Mesodermal cell (in vitro differentiated cells): ENCODE data around the gene RNASE9.
"Not testable (repeated sequence)": the region's sequence is repeated elsewhere in the genome, so short reads cannot be mapped to it uniquely, and the experiment has no call there.

Source experiments
- H3K27ac ChIP-seq: 2 replicates; pipeline ENCODE4 v1.7.0; 2013; ENCODE audit warnings: mild to moderate bottlenecking, low read depth, low read length, moderate library complexity; ENCODE audit not compliant: severe bottlenecking
- H3K36me3 ChIP-seq: 2 replicates; pipeline ENCODE4 v1.7.1; 2013; ENCODE audit warnings: mild to moderate bottlenecking, low read length, moderate library complexity; ENCODE audit not compliant: control insufficient read depth, insufficient read depth
- H3K4me1 ChIP-seq: one replicate; pipeline ENCODE4 v1.7.1; 2013; ENCODE audit warnings: mild to moderate bottlenecking, low read length; ENCODE audit not compliant: insufficient read depth, control insufficient read depth, poor library complexity, severe bottlenecking
- H3K4me3 ChIP-seq: 2 replicates; pipeline ENCODE4 v1.7.0; 2013; ENCODE audit warnings: low read length, control low read depth, mild to moderate bottlenecking; ENCODE audit not compliant: insufficient read depth, poor library complexity, severe bottlenecking; ENCODE audit errors: extremely low read depth
- H3K9me3 ChIP-seq: 2 replicates; pipeline ENCODE4 v1.7.1; 2013; ENCODE audit warnings: mild to moderate bottlenecking, low read length, moderate library complexity; ENCODE audit not compliant: control insufficient read depth
- WGBS, 2 experiments: methylation state at CpG; one replicate each; pipeline ENCODE4 v1.1.5; 2013; ENCODE audit warnings: missing lambda C conversion rate in 2 of 2; ENCODE audit not compliant: insufficient coverage in 2 of 2; 5-methylcytosine and 5-hydroxymethylcytosine counted together

RNASE9 gene

GRCh38 chr14:20572382-20572990, 11.6 kb upstream of the RNASE9 start:
- not testable (repeated sequence) for H3K4me1 ChIP-seq, H3K4me3 ChIP-seq, H3K36me3 ChIP-seq, H3K27ac ChIP-seq, H3K9me3 ChIP-seq
- WGBS, 2 experiments, result 73 to 88% methylated on average over 1 of the region's 4 CpGs

GRCh38 chr14:20570720-20571119, 9.9 kb upstream of the RNASE9 start:
- H3K27ac ChIP-seq, H3K9me3 ChIP-seq, H3K4me3 ChIP-seq, H3K36me3 ChIP-seq, H3K4me1 ChIP-seq: not testable (repeated sequence)
- 100% methylated on average over 1 of the region's 1 CpG; no CpG with 5 or more reads in 1 of the 2 experiments for WGBS, 2 experiments

GRCh38 chr14:20569865-20570264, 9.0 kb upstream of the RNASE9 start:
- H3K4me3 ChIP-seq, H3K36me3 ChIP-seq, H3K4me1 ChIP-seq, H3K9me3 ChIP-seq, H3K27ac ChIP-seq: not testable (repeated sequence)
- 93% methylated on average over 2 of the region's 2 CpGs; no CpG with 5 or more reads in 1 of the 2 experiments for WGBS, 2 experiments

GRCh38 chr14:20569066-20569465, 8.2 kb upstream of the RNASE9 start:
- no peak overlapping the region for H3K4me3 ChIP-seq
- H3K4me1 ChIP-seq, result no peaks in the 10 kb centered on the region
- no peaks in the 10 kb centered on the region for H3K36me3 ChIP-seq
- no peak overlapping the region for H3K27ac ChIP-seq
- H3K9me3 ChIP-seq, result no peaks in the 10 kb centered on the region

- Histone ChIP-seq H3K4me1 (no peaks in the 10 kb centered on the region), H3K36me3 (no peaks in the 10 kb centered on the region), H3K4me3 (no peak overlapping the region), H3K9me3 (no peaks in the 10 kb centered on the region), H3K27ac (no peak overlapping the region)
- 87 to 100% methylated on average over 1 to 3 of the region's 3 CpGs for WGBS, 2 experiments
These were observed 7.5 kb upstream of the RNASE9 start for GRCh38 chr14:20568393-20568792.

- not testable (repeated sequence) for H3K36me3 ChIP-seq, H3K4me3 ChIP-seq, H3K4me1 ChIP-seq, H3K27ac ChIP-seq, H3K9me3 ChIP-seq
- 86 to 100% methylated on average over 1 of the region's 1 CpG for WGBS, 2 experiments
These were observed 6.4 kb upstream of the RNASE9 start for GRCh38 chr14:20567199-20567598.

- H3K27ac ChIP-seq, result no peak overlapping the region
These were observed 3.7 kb upstream of the RNASE9 start for GRCh38 chr14:20564501-20564997.

GRCh38 chr14:20563971-20564370, 3.1 kb upstream of the RNASE9 start:
- no peak overlapping the region for H3K4me3 ChIP-seq
- WGBS, 2 experiments, result no CpG with 5 or more reads among the region's 1 CpG
- H3K27ac ChIP-seq, result no peak overlapping the region
- no peaks in the 10 kb centered on the region for H3K36me3 ChIP-seq
- no peaks in the 10 kb centered on the region for H3K9me3 ChIP-seq
- H3K4me1 ChIP-seq, result no peaks in the 10 kb centered on the region

More at GRCh38 chr14:20564501-20564997, 3.7 kb upstream of the RNASE9 start:
- WGBS, 2 experiments, result 86 to 92% methylated on average over 2 of the region's 2 CpGs
- H3K36me3 ChIP-seq, result no peaks in the 10 kb centered on the region
- H3K4me3 ChIP-seq, result no peak overlapping the region
- no peaks in the 10 kb centered on the region for H3K9me3 ChIP-seq
- H3K4me1 ChIP-seq, result no peaks in the 10 kb centered on the region

- no peaks in the 10 kb centered on the region for H3K9me3 ChIP-seq
- 0 to 29% methylated on average over 1 to 2 of the region's 2 CpGs for WGBS, 2 experiments
- no peak overlapping the region for H3K4me3 ChIP-seq
- no peaks in the 10 kb centered on the region for H3K36me3 ChIP-seq
- H3K4me1 ChIP-seq, result no peaks in the 10 kb centered on the region
- H3K27ac ChIP-seq, result no peak overlapping the region
These were observed 1.4 kb downstream of the RNASE9 start for GRCh38 chr14:20559461-20559904.

GRCh38 chr14:20557212-20557542, 3.7 kb downstream of the RNASE9 start:
- Histone ChIP-seq H3K36me3 (no peaks in the 10 kb centered on the region), H3K4me1 (no peaks in the 10 kb centered on the region), H3K4me3 (no peak overlapping the region), H3K9me3 (no peaks in the 10 kb centered on the region), H3K27ac (no peak overlapping the region)
- WGBS, 2 experiments, result no CpG with 5 or more reads among the region's 2 CpGs

GRCh38 chr14:20556500-20557211, 4.2 kb downstream of the RNASE9 start:
- Histone ChIP-seq H3K9me3 (no peaks in the 10 kb centered on the region), H3K4me3 (no peak overlapping the region), H3K27ac (no peak overlapping the region), H3K4me1 (no peaks in the 10 kb centered on the region), H3K36me3 (no peaks in the 10 kb centered on the region)
- WGBS, 2 experiments, result 91 to 97% methylated on average over 6 of the region's 11 CpGs
